Peyer's patch (tissue), 4 donors: ENCODE data around the gene ARMC3.

Source experiments
- CTCF ChIP-seq, 6 experiments: fragments of 450-650 bp in 4 of 6; fragments of 200-600 bp in 2 of 6; sonication (generic) in 1 of 6; IDR thresholded peaks; one replicate each; pipeline ENCODE4 v1.5.1; 2017 to 2019; ENCODE audit warnings: antibody characterized with exemption in 6 of 6, mild to moderate bottlenecking in 3 of 6, moderate library complexity in 1 of 6
- POLR2A ChIP-seq, 2 donors: fragments of 450-650 bp; IDR thresholded peaks; one replicate each; pipeline ENCODE4 v1.5.1; 2017; ENCODE audit warnings: antibody characterized with exemption in 2 of 2, mild to moderate bottlenecking in 2 of 2, moderate library complexity in 2 of 2

- TF ChIP-seq POLR2A (IDR thresholded peaks at IDR 0.05) = no peak
- TF ChIP-seq CTCF (IDR thresholded peaks at IDR 0.05) = no peak
Measured at GRCh38 chr10:23053036-23053435, 125.2 kb downstream of the ARMC3 start.
